GM19351 (cell line): ENCODE results near the gene ERICH2.
A peak's percentile ranks its signal among the peaks of the same experiment; 100 is the strongest.
"Not testable (repeated sequence)": the region's sequence is repeated elsewhere in the genome, so short reads cannot be mapped to it uniquely, and the experiment has no call there.

Experiments
- ATAC-seq: cut with Tn5 transposase; IDR thresholded peaks from one replicate; pipeline ENCODE4 v1.9.1; 2021; ENCODE audit warnings: mild to moderate bottlenecking, moderate library complexity; ENCODE audit not compliant: unreplicated experiment

Gene ERICH2

GRCh38 chr2:170770008-170770605 lies at the start of gene ERICH2:
ERICH2 (plus strand) TSS chr2:170770378; CDS start chr2:170770682, 304 bp downstream.
- ATAC-seq: peak; percentile 64

- no peak for ATAC-seq
These were observed 48.5 kb upstream of the ERICH2 start for GRCh38 chr2:170721678-170722077.

GRCh38 chr2:170722301-170722700 lies 47.9 kb upstream of the ERICH2 start:
- no peak for ATAC-seq

GRCh38 chr2:170723446-170723958 lies 46.7 kb upstream of the ERICH2 start:
- no peak for ATAC-seq

- ATAC-seq: no peak
These were observed 36.2 kb upstream of the ERICH2 start for GRCh38 chr2:170733798-170734600.

GRCh38 chr2:170734601-170735000 lies 35.6 kb upstream of the ERICH2 start:
- not testable (repeated sequence) for ATAC-seq

- no peak for ATAC-seq
These were observed 33.5 kb upstream of the ERICH2 start for GRCh38 chr2:170736628-170737027.

GRCh38 chr2:170737406-170737805 lies 32.8 kb upstream of the ERICH2 start:
- no peak for ATAC-seq

GRCh38 chr2:170737821-170738220 lies 32.4 kb upstream of the ERICH2 start:
- ATAC-seq: no peak

GRCh38 chr2:170739048-170739447 lies 31.1 kb upstream of the ERICH2 start:
- ATAC-seq: no peak

GRCh38 chr2:170739507-170740046 lies 30.6 kb upstream of the ERICH2 start:
- no peak for ATAC-seq

GRCh38 chr2:170740660-170741059 lies 29.5 kb upstream of the ERICH2 start:
- no peak for ATAC-seq

GRCh38 chr2:170742000-170742399 lies 28.2 kb upstream of the ERICH2 start:
- no peak for ATAC-seq

- no peak for ATAC-seq
These were observed 27.2 kb upstream of the ERICH2 start for GRCh38 chr2:170742896-170743529.

GRCh38 chr2:170743530-170744239 lies 26.5 kb upstream of the ERICH2 start:
- no peak for ATAC-seq

- ATAC-seq: no peak
These were observed 25.8 kb upstream of the ERICH2 start for GRCh38 chr2:170744248-170745002.

GRCh38 chr2:170745305-170745704 lies 24.9 kb upstream of the ERICH2 start:
- ATAC-seq: no peak

GRCh38 chr2:170747921-170748320 lies 22.3 kb upstream of the ERICH2 start:
- ATAC-seq: no peak

- ATAC-seq: not testable (repeated sequence)
These were observed 18.6 kb upstream of the ERICH2 start for GRCh38 chr2:170751555-170751954.

GRCh38 chr2:170761572-170761971 lies 8.6 kb upstream of the ERICH2 start:
- no peak for ATAC-seq
